ENCODE measurements around the gene OSBPL6. TPM values are rescaled to one million over a fixed set of nuclear protein-coding genes. Genes with fewer than 3 reads are reported as not detected.
"Not testable (repeated sequence)": the region's sequence is repeated elsewhere in the genome, so short reads cannot be mapped to it uniquely, and the experiment has no call there.

OSBPL6 gene
- total RNA-seq, 1 experiment from 2014 or later, result 12.3 TPM

GRCh38 chr2:178301649-178302238 lies 107.4 kb downstream of the OSBPL6 start:
- no peak for DNase-seq (ENCODE audit: low read depth)

GRCh38 chr2:178304333-178304732 lies 110.0 kb downstream of the OSBPL6 start:
- DNase-seq (ENCODE audit: low read depth), result peak; percentile 8

GRCh38 chr2:178306352-178307073 lies 112.2 kb downstream of the OSBPL6 start:
- DNase-seq (ENCODE audit: low read depth), result peak; percentile 45

DNA sequence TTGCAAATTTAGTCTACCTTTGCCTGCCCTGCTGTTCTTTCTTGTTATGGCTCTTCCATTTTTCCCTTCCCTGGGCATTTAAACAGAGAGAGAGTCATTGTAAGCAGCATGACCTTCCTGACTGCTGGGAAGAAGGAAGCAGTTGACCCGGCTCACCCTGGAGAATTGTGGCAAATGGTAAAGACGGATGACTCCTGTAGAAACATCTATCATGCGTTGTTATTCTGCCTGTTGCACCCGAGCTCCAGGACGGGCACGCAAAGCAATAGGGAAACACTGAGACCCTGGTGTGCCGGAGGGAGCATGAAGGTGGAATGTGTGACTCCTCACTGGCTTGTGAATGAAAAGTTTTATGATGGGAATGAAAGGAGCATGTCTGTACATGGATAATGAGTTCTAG lies 113.3 kb downstream of the OSBPL6 start:
- DNase-seq (ENCODE audit: low read depth), result no peak

DNA sequence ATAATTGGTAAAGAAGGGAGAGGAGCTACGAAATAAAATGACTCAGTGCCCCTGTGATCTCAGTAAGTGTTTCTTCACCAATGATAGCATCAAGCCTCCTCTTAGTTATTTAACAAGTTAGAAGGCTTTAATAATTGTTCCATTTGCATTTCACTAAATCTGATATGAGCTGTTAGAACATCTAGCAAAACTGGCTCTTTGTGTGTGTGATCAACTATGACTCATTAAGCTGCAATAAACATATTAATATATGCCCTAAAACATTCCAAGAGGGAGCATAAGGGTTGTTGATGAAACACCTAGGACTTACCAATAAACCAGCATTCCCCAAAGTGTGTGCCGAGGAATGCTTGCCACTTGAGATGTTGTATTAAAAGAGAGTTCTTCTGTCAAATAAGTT lies 115.2 kb downstream of the OSBPL6 start:
- no peak for DNase-seq (ENCODE audit: low read depth)

DNA sequence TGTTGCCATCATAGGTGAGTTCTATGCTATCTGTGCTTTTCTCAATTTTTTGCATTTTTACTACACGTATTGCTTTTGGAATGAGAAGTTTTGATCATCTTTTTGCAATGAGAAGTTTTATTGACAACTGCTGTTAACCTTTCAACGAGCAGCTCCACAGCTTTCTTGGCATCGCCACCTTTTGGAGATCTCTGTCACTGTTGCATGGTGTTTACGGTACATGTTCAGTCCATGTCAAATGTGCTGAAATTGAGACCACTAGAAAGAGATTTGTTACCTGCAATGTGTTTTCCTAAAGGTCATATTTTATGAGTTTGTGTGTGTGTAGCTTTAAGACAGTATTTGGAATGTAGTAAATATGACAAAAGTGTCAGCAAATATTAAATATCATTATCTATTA lies 120.8 kb downstream of the OSBPL6 start:
- DNase-seq (ENCODE audit: low read depth), result no peak

GRCh38 chr2:178315488-178315948 lies 121.2 kb downstream of the OSBPL6 start:
- DNase-seq (ENCODE audit: low read depth), result no peak

GRCh38 chr2:178317811-178318210 lies 123.5 kb downstream of the OSBPL6 start:
- DNase-seq (ENCODE audit: low read depth), result no peak

GRCh38 chr2:178320011-178320585 lies 125.8 kb downstream of the OSBPL6 start:
- DNase-seq (ENCODE audit: low read depth), result no peak

GRCh38 chr2:178322068-178322467 lies 127.8 kb downstream of the OSBPL6 start:
- no peak for DNase-seq (ENCODE audit: low read depth)

- DNase-seq (ENCODE audit: low read depth), result not testable (repeated sequence)
These were observed 129.0 kb downstream of the OSBPL6 start for GRCh38 chr2:178323331-178323730.

DNA sequence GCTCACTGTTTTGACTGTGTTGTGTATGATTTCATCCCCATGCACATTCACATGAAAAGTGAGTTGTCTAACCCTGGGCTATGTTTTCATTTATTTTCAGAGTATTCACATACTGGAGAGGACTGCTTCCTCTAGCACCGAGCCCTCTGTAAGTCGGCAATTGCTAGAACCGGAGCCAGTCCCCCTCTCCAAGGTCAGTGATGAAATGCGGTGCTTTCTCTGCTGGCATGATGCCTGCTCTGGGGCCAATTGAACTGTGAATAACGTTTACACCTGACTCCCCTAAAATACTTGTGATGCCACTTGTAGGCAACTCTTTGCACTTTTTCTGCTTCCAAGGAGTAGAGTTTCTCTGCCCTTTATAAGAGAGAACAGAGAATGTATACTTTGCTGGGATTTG lies 129.8 kb downstream of the OSBPL6 start:
- no peak for DNase-seq (ENCODE audit: low read depth)

GRCh38 chr2:178325268-178325667 lies 131.0 kb downstream of the OSBPL6 start:
- no peak for DNase-seq (ENCODE audit: low read depth)

- DNase-seq (ENCODE audit: low read depth), result no peak
These were observed 133.2 kb downstream of the OSBPL6 start for GRCh38 chr2:178327516-178327915.

DNA sequence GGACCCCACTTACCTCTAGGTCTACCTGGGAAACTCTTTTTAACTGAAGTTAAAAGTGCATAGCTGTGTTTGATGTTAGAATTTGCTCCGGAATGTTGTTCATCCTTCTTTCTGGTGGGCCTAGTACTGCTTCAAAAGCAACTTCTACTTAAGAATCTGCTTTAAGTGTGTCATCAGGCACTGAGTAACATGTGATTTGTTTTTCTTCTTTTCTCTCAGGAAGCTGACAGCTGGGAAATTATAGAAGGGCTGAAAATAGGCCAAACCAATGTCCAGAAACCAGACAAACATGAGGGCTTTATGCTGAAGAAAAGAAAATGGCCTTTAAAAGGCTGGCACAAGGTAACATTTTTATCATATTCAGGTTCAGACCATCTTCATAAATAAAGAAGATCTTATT lies 133.7 kb downstream of the OSBPL6 start:
- DNase-seq (ENCODE audit: low read depth), result no peak

DNA sequence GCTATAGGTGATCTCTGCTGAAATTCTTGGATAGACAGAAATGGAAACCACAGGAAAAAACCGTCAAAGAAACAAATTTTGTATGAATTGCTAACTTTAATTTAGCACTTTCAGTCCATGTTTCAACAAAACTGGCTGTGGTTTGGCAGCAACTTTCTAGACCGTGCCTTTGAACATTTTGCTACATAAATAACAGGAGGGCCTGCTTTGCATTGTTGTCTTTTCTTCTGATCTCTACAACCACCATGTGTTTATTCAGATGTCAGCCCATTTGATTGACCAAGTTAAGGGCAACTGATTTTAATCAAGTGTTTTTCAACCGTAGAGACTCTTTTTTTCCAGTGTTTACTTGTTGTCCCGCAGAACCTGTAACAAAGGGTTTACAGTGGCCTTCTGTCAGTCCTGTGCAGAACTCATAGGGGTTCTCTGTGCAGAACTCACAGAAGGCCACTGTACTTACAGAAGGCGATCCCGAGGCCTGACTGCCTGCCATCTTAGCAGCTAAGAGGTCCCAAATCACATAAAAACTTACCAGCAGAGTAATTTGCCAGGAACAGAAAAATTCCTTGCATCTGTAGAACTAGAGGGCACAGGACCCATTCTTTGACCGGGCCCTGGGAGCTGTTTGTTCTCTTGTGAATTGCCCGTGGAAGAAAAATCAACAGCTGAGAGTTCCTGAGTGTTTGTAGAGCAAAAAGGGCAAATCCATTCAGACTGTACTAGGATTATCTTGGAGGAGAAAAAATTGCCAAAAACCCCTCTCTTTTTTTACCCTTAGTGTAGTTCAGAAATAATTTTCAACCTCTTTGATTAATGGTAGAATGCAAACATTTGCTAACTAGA lies 136.1 kb downstream of the OSBPL6 start:
- DNase-seq (ENCODE audit: low read depth), result no peak

GRCh38 chr2:178331474-178332432 lies 137.4 kb downstream of the OSBPL6 start:
- DNase-seq (ENCODE audit: low read depth), result no peak

DNA sequence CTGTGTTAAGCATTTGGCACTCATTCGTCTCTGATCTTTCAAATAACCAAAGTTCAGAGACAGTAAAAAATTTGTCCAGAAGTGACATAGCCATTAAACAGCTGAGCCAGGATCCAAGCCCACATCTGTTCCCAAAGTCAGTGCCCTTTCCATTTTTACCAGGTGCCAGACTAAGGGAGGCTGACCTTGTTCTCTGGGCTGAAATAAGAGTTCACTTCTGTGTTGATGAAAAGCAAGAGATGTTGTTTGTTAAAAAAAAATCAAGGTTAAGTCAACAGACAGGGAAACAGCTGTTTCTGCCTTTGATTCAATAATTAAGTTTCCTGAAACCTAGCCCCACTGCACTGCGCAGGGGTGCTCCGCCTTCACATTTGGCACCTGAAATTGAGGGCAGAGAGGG lies 139.5 kb downstream of the OSBPL6 start:
- no peak for DNase-seq (ENCODE audit: low read depth)

- no peak for DNase-seq (ENCODE audit: low read depth)
These were observed 140.9 kb downstream of the OSBPL6 start for GRCh38 chr2:178335230-178335629.

GRCh38 chr2:178344121-178344520 lies 149.8 kb downstream of the OSBPL6 start:
- DNase-seq (ENCODE audit: low read depth), result no peak

DNA sequence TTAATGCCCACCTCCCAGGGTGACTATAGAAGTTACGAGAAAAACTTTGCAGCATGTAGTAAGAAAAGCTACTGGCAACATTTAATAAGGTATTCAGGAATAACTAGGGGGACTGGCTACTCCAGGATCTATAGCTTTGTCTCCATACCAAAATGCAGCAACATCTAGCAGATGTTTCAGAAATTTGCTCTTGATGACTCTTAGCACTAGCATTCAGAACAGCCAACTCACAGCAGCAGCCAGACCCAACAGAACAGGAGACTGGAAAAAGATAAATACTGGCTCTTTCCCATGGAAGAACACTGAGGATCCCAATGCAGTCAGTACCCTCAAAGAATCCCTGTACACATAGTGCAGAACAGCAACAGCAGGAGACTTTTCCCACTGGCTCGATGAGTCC lies 151.6 kb downstream of the OSBPL6 start:
- no peak for DNase-seq (ENCODE audit: low read depth)
